Uterus (tissue), 2 donors: ENCODE data around the gene PLXNA2.

Experiments used
- CTCF ChIP-seq, 4 experiments: fragments of 200-600 bp in 2 of 4; fragments of 450-650 bp in 2 of 4; sonication (generic) in 2 of 4; IDR thresholded peaks; one replicate each; pipeline ENCODE4 v1.5.1; 2016 to 2019; ENCODE audit warnings: antibody characterized with exemption in 4 of 4, mild to moderate bottlenecking in 2 of 4, moderate library complexity in 1 of 4
- POLR2A ChIP-seq, 2 donors: fragments of 450-650 bp; IDR thresholded peaks; one replicate each; pipeline ENCODE4 v1.6.1; 2016; ENCODE audit warnings: antibody characterized with exemption in 2 of 2, mild to moderate bottlenecking in 1 of 2, moderate library complexity in 1 of 2

DNA sequence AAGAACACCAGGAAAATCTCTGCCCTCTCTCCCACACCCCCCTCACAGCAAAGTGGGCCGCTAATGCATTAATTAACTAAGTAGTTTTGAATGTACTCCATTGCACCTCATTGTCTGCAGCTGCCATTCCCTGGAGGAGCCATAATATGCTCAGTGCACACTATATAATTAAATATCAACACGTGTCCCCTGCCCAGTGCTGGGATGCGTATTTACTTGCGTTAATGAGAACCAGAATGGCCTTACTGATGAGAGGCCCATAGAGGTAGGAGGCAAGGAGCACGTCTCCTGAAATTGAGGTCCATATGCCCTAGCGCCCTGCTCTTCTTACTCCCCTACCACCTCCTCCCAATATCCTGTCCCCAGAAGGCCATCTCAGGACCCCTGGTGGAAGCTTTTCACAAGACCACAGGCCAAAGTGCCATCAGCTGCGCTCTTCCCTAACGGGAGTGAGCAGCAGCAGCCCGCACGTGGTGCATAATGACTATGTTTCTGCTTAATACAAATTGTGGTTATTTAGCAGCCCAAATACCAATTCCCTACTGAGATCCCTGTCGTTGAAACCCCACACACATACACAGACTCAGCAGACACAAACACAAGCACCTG lies 76.8 kb downstream of the PLXNA2 start:
- TF ChIP-seq CTCF (IDR thresholded peaks at IDR 0.05) (no peak), POLR2A (IDR thresholded peaks at IDR 0.05) (no peak)
